GDM1 (cell line): ENCODE measurements around the gene HOGA1.

ENCODE experiments used
- DNase-seq: peaks from one replicate; lab custom pipeline; 2025; lab: John Stamatoyannopoulos, UW

HOGA1 gene

GRCh38 chr10:97584060-97584797, at the start of gene HOGA1:
TSS of gene HOGA1 (plus strand) at chr10:97584389. CDS start at chr10:97584704, 315 bp downstream.
- DNase-seq, result no peak

- DNase-seq, result peak; percentile 24
Observed at GRCh38 chr10:97534746-97535367, 49.3 kb upstream of the HOGA1 start.

- no peak for DNase-seq
Observed at GRCh38 chr10:97537186-97537869, 46.9 kb upstream of the HOGA1 start.

- no peak for DNase-seq
Observed at GRCh38 chr10:97538411-97538810, 45.8 kb upstream of the HOGA1 start.

GRCh38 chr10:97538839-97539238, 45.4 kb upstream of the HOGA1 start:
- DNase-seq, result no peak

GRCh38 chr10:97539523-97540200, 44.5 kb upstream of the HOGA1 start:
- DNase-seq, result no peak

- DNase-seq, result no peak
Observed at GRCh38 chr10:97540669-97541500, 43.3 kb upstream of the HOGA1 start.

GRCh38 chr10:97542169-97543024, 41.8 kb upstream of the HOGA1 start:
- peak; percentile 49 for DNase-seq

GRCh38 chr10:97543025-97543546, 41.1 kb upstream of the HOGA1 start:
- DNase-seq, result peak; percentile 84

- DNase-seq, result no peak
Observed at GRCh38 chr10:97546456-97547270, 37.5 kb upstream of the HOGA1 start.

- DNase-seq, result no peak
Observed at GRCh38 chr10:97547271-97547600, 37.0 kb upstream of the HOGA1 start.

- no peak for DNase-seq
Observed at GRCh38 chr10:97547962-97548361, 36.2 kb upstream of the HOGA1 start.

- DNase-seq, result no peak
Observed at GRCh38 chr10:97548828-97549455, 35.2 kb upstream of the HOGA1 start.

- DNase-seq, result no peak
Observed at GRCh38 chr10:97549587-97550322, 34.4 kb upstream of the HOGA1 start.

GRCh38 chr10:97550336-97551149, 33.6 kb upstream of the HOGA1 start:
- DNase-seq, result no peak

- DNase-seq, result no peak
Observed at GRCh38 chr10:97551271-97551670, 32.9 kb upstream of the HOGA1 start.

GRCh38 chr10:97553575-97554031, 30.6 kb upstream of the HOGA1 start:
- peak; percentile 56 for DNase-seq
